HG03571 (cell line): Measurements from ENCODE around the gene POU2AF3.

Experiments used
- ATAC-seq: cut with Tn5 transposase; IDR thresholded peaks from one replicate; pipeline ENCODE4 v1.9.1; 2021; ENCODE audit not compliant: unreplicated experiment

The POU2AF3 gene

DNA sequence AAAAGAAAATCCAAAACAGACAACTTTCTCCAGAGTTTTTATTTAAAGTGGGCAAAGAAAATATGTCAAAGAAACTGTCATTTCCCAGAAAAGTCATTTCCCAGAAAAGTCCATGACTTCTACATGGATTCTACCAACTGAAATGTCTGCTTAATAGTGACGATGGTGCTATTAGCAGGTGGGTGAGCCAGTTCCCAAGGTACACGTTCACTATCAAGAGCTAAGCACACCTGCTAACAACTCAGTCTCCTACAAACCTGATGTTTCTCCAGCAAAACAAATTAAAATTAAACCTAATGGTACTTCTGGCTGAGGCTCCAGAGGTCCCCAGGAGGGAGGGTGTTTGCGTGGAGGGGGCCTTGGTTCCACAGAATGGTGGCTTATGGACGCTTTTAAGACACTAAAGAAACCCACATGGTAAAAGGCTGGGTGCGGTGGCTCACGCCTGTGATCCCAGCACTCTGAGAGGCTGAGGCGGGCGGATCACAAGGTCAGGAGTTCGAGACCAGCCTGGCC, 53.9 kb downstream of the POU2AF3 start:
- ATAC-seq, result no peak

GRCh38 chr11:111352935-111353710, 54.8 kb downstream of the POU2AF3 start:
- ATAC-seq, result no peak

GRCh38 chr11:111353776-111354600, 55.6 kb downstream of the POU2AF3 start:
- no peak for ATAC-seq

DNA sequence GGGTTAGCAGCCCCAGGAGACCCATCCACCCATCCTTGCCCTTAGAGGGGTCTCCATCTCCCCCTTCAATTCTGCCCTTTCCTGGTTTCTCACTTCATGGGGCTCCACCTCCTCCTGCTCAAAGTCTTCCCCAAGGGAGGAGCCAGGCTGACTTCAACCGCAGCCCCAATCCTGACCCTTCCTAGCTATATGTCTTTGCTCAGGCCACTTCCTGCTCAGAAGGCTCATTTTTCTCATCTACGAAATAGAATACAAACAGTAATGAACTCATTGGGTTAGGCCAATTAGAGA, 56.2 kb downstream of the POU2AF3 start:
- ATAC-seq, result no peak

DNA sequence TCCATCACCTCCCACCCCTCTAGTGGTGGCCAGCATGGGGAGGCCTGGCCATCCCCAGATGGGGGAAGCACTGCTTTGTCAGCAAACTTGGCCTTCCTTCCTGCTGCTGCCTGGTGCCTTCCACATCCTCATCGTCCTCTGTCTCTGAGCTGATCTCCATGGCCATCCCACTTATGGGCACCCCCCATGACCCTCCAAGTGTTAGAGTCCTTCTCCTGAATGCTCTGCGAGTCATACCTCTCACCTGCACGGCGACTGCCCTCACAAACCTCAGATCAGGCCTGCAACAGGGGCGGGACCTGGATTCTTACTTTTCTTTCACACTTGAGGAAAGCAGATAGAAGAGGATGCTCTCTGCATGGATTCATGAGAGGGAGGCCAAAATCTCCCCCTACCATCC, 56.8 kb downstream of the POU2AF3 start:
- ATAC-seq, result no peak

- no peak for ATAC-seq
Observed at GRCh38 chr11:111355956-111356659, 57.8 kb downstream of the POU2AF3 start.

GRCh38 chr11:111356660-111357048, 58.3 kb downstream of the POU2AF3 start:
- no peak for ATAC-seq

DNA sequence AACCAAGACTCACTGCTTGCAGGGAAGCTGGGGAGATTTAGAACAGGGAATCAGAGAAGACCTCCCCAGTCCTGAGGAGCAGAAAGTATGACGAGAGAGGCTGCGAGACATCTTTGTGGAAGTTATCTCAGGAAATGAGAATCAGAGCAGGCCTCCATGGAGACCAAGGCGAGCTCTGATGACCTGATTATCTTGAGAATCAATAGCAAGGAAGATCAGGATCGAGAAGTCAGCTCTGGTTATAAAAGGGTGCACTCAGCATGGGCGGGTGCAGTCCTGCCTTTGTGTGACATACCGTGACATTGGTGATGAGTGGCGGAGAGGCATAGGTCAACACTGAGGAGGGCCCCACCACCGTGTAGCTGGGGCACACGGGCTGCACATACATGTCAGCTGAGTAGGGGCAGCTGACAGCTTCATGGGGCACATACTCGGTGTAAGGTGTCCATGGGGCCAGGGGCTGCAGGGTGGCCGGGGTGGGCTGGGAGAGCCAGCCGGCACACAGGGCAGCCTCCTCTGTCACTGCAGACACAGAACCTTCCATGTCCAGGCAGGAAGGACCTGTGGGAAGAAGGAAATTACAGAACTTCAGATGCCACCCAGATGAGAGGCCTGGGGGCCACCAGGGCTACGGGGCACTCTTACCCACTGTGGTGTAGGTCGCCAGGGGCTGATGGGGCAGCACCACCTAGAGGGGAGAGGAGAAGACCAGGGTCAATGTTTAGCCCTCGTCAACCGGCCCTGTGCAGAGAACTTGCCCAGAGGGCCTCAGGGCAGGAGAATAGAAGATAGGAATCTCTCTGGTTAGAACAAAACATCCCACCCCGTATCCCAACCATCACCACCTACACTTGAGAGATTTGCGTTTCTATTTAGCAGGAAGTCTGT, 59.0 kb downstream of the POU2AF3 start:
- no peak for ATAC-seq
